HCT116 (cell line): ENCODE measurements around the gene CYP46A1. TPM values are rescaled to one million over a fixed set of nuclear protein-coding genes. Genes with fewer than 3 reads are reported as not detected.

Experiments used
- ATAC-seq: fragments of 200-7000 bp; cut with Tn5 transposase; 2 replicates; pipeline ENCODE4 v1.9.1; 2020; ENCODE audit warnings: mild to moderate bottlenecking, moderate library complexity
- BruUV-seq: library from RNA; stranded (reverse); fragments of 400-500 nt; replicated peaks from 2 replicates; lab custom pipeline; 2021; lab: Mats Ljungman, UMichigan
- CTCF ChIA-PET: fragments of 300-600 bp; sonication (Branson Sonifier 250); formaldehyde crosslinking; loops from one replicate; lab custom pipeline; 2021; ENCODE audit warnings: antibody characterized with exemption; lab: Charles Lee
- POLR2A ChIA-PET: fragments of 300-600, 350-600 bp; sonication (Branson Sonifier 250); formaldehyde crosslinking; loops from one replicate; lab custom pipeline; 2021; ENCODE audit warnings: antibody characterized with exemption; lab: Charles Lee
- RAD21 ChIA-PET, 2 experiments: fragments of 300-600 bp; sonication (Branson Sonifier 250); formaldehyde crosslinking; loops; one replicate each; lab custom pipeline; 2023; ENCODE audit warnings: low total read pairs in 2 of 2; ENCODE audit not compliant: uncharacterized antibody in 2 of 2, unreplicated experiment in 2 of 2, low non-redundant PET in 1 of 2; lab: Charles Lee
- DNase-seq: peaks from one replicate; pipeline ENCODE4 v3.0.0-alpha.2; 2010; ENCODE audit warnings: low read depth, low spot score
- H2AFZ ChIP-seq: fragments of 200-600 bp; shearing (Covaris generic), sonication (generic); 2 replicates; pipeline ENCODE4 v1.6.1; 2017; ENCODE audit warnings: low read depth, mixed run types, mixed read lengths, antibody characterized with exemption, low read length; ENCODE audit not compliant: poor library complexity, severe bottlenecking
- H3K27ac ChIP-seq: 2 replicates; pipeline ENCODE4 v1.5.1; 2012; ENCODE audit warnings: low read depth, low read length
- H3K27me3 ChIP-seq: fragments of 200-600 bp; sonication (generic); 2 replicates; pipeline ENCODE4 v1.6.1; 2016; ENCODE audit warnings: mixed run types, low read length, mixed read lengths; ENCODE audit not compliant: insufficient read depth
- H3K36me3 ChIP-seq, 2 experiments: fragments of 200-500 bp in 1 of 2; fragments of 200-600 bp in 1 of 2; sonication (Bioruptor generic) in 1 of 2; sonication (generic) in 1 of 2; 2 replicates each; pipeline versions ENCODE4 v1.5.1 to v1.6.1; 2014 to 2016; ENCODE audit warnings: low read length in 2 of 2, inconsistent platforms in 1 of 2, mixed read lengths in 1 of 2, mixed run types in 1 of 2; ENCODE audit not compliant: insufficient read depth in 2 of 2, control insufficient read depth in 1 of 2
- H3K4me1 ChIP-seq, 2 experiments: fragments of 200-600 bp in 1 of 2; sonication (generic) in 1 of 2; 2 replicates each; pipeline versions ENCODE4 v1.5.1 to v1.6.1; 2012 to 2017; ENCODE audit warnings: low read length in 2 of 2, inconsistent platforms in 1 of 2, mild to moderate bottlenecking in 1 of 2, mixed read lengths in 1 of 2, mixed run types in 1 of 2, moderate library complexity in 1 of 2; ENCODE audit not compliant: insufficient read depth in 2 of 2, control insufficient read depth in 1 of 2
- H3K4me2 ChIP-seq: fragments of 200-600 bp; sonication (generic); 2 replicates; pipeline ENCODE4 v1.6.1; 2017; ENCODE audit warnings: mixed run types, low read length, mixed read lengths
- H3K4me3 ChIP-seq, 2 experiments: fragments of 200-600 bp in 1 of 2; sonication (generic) in 1 of 2; replicated peaks in 1 of 2; 2 replicates each; pipeline ENCODE4 v1.5.1; 2011 to 2016; ENCODE audit warnings: low read length in 2 of 2, control low read depth in 1 of 2, low read depth in 1 of 2, mild to moderate bottlenecking in 1 of 2, mixed read lengths in 1 of 2, mixed run types in 1 of 2
- H3K79me2 ChIP-seq: fragments of 200-600 bp; sonication (generic); 2 replicates; pipeline ENCODE4 v1.6.1; 2017; ENCODE audit warnings: mild to moderate bottlenecking, mixed run types, low read length, moderate library complexity, mixed read lengths; ENCODE audit not compliant: insufficient read depth
- H3K9ac ChIP-seq: fragments of 200-600 bp; sonication (generic); 2 replicates; pipeline ENCODE4 v1.6.1; 2016; ENCODE audit warnings: low read length, mixed read lengths
- H3K9me2 ChIP-seq: fragments of 200-600 bp; sonication (generic), shearing (Covaris generic); 2 replicates; pipeline ENCODE4 v1.6.1; 2017; ENCODE audit warnings: mixed run types, mild to moderate bottlenecking, moderate library complexity; ENCODE audit not compliant: insufficient read depth
- H3K9me3 ChIP-seq, 2 experiments: fragments of 200-500 bp in 1 of 2; fragments of 200-600 bp in 1 of 2; sonication (Bioruptor generic) in 1 of 2; sonication (generic) in 1 of 2; 2 replicates each; pipeline ENCODE4 v1.6.1; 2014 to 2017; ENCODE audit warnings: low read length in 2 of 2, mixed read lengths in 2 of 2, inconsistent platforms in 1 of 2, low read depth in 1 of 2, mild to moderate bottlenecking in 1 of 2, mixed run types in 1 of 2, moderate library complexity in 1 of 2; ENCODE audit not compliant: control insufficient read depth in 1 of 2, insufficient read depth in 1 of 2
- H4K20me1 ChIP-seq: fragments of 200-600 bp; sonication (generic), shearing (Covaris generic); 2 replicates; pipeline ENCODE4 v1.6.1; 2017; ENCODE audit warnings: mixed run types, mild to moderate bottlenecking, moderate library complexity; ENCODE audit not compliant: insufficient read depth
- EZH2 ChIP-seq: fragments of 200-600 bp; sonication (generic); IDR thresholded peaks from 2 replicates; pipeline ENCODE4 v1.6.1; 2017; ENCODE audit warnings: antibody characterized with exemption, mixed run types
- EZH2phosphoT487 ChIP-seq: fragments of 200-600 bp; IDR thresholded peaks from 2 replicates; pipeline ENCODE4 v1.6.1; 2018; ENCODE audit warnings: antibody characterized with exemption, borderline replicate concordance
- FOSL1 ChIP-seq: IDR thresholded peaks from 2 replicates; pipeline ENCODE4 v1.6.1; 2012; ENCODE audit warnings: low read depth
- MAX ChIP-seq: IDR thresholded peaks from 2 replicates; pipeline ENCODE4 v1.6.1; 2012
- SP1 ChIP-seq: IDR thresholded peaks from 2 replicates; pipeline ENCODE4 v1.6.1; 2012; ENCODE audit warnings: low read depth
- TCF7L2 ChIP-seq: IDR thresholded peaks from 2 replicates; pipeline ENCODE4 v1.7.0; 2011; ENCODE audit warnings: borderline replicate concordance, inconsistent platforms; ENCODE audit not compliant: insufficient read depth, insufficient read length; ENCODE audit errors: extremely low read depth
- ZNF274 ChIP-seq: fragments of 200-500 bp; sonication (Bioruptor generic); IDR thresholded peaks from 2 replicates; pipeline ENCODE4 v1.6.1; 2014; ENCODE audit warnings: mild to moderate bottlenecking, low read depth, low read length, inconsistent platforms
- intact Hi-C: fragments of 100-400 bp; cut with micrococcal nuclease; formaldehyde crosslinking; loops from 2 replicates; pipeline ENCODE4 v1.10.0; 2022
- total RNA-seq: library from RNA; stranded (reverse); gene quantifications from one replicate; pipeline ENCODE4 v1.2.1, GENCODE V29; 2021; ENCODE audit not compliant: unreplicated experiment
- TF ChIP-seq, protein P1 (sequence below): IDR thresholded peaks from 2 replicates; pipeline ENCODE4 v1.6.1; 2012

The CYP46A1 gene
- total RNA-seq, 1 experiment from 2014 or later, result 0.76 TPM

- Histone ChIP-seq H3K9ac (no peak overlapping the region), H2AFZ (no peak overlapping the region), H4K20me1 (no peaks in the 10 kb centered on the region), H3K79me2 (no peaks in the 10 kb centered on the region), H3K9me3 (peaks cover 0 to 11% of the 10 kb centered on the region in 2 experiments; a peak in 2 of 4 replicates), H3K4me1 (peaks cover 0 to 6% of the 10 kb centered on the region in 2 experiments; a peak in 1 of 4 replicates), H3K27me3 (no peaks in the 10 kb centered on the region), H3K9me2 (no peaks in the 10 kb centered on the region), H3K27ac (no peak overlapping the region), H3K4me3 (no peak overlapping the region), H3K4me2 (no peak overlapping the region), H3K36me3 (no peaks in the 10 kb centered on the region)
- POLR2A ChIA-PET, result no interaction called here
- CTCF ChIA-PET, result no interaction called here
- no TSS peak for BruUV-seq
- RAD21 ChIA-PET, result no interaction called here
- DNase-seq (no peak), ATAC-seq (no peak)
- intact Hi-C loops, result no loop called here
- no peak for TF ChIP-seq FOSL1
- no peak for TF ChIP-seq TCF7L2
- TF ChIP-seq MAX, result no peak
- no peak for TF ChIP-seq EZH2
- TF ChIP-seq ZNF274, result no peak
- TF ChIP-seq, all 23 proteins: peak for 0
Measured at GRCh38 chr14:99676657-99677056, 7.4 kb upstream of the CYP46A1 start.

DNA sequence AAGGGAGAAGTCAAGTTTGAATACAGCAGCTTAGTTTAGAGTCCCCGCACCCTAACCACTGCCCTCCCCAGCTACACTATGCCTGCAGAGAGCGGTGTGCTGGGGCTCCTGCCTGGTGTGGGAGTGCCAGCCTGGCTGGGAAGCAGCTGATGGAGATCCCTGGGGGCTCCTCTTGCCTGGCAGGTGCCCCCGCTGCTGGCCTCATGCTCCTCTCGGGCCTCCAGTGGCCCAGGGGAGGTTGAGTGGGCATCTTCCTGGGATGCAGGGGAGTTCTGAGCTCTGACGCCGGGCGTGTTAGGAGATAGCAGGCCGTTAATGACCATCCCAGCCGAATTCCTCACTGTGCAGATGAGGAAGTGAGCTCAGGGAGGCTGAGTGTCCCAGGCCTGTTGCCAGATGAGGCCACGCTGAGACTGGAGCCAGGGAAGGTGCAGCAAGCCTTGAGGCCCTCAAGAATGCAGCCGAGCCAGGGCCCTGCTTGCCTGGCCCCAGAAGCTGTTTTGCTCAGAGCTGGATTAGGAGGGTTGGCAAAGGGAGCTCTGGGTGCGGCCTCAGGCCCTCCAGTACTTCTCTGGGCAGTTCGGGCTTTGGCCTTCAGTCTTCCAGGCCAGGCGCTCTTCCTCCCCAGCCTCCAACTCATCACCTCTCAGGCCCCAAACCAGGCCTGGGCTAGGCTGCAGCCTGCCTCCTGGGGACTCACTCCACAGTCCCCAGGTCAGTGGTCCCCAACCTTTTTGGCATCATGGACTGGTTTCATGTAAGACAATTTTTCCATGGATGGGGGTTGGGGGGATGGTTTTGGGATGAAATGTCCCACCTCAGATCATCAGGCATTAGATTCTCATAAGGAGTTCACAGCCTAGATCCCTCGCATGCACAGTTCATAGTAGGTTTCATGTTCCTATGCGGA is 6.6 kb upstream of the CYP46A1 start:
- ChIA-PET POLR2A (no interaction called here), RAD21 (no interaction called here), CTCF (no interaction called here)
- Histone ChIP-seq H3K79me2 (no peaks in the 10 kb centered on the region), H3K27me3 (no peaks in the 10 kb centered on the region), H3K9me2 (no peaks in the 10 kb centered on the region), H3K36me3 (no peaks in the 10 kb centered on the region), H3K4me1 (peaks cover 0 to 8% of the 10 kb centered on the region in 2 experiments; a peak in 1 of 4 replicates), H3K9me3 (peaks cover 0 to 11% of the 10 kb centered on the region in 2 experiments; a peak in 2 of 4 replicates), H3K4me3 (no peak overlapping the region), H3K9ac (no peak overlapping the region), H4K20me1 (no peaks in the 10 kb centered on the region), H3K27ac (no peak overlapping the region), H2AFZ (no peak overlapping the region), H3K4me2 (no peak overlapping the region)
- BruUV-seq, result no TSS peak
- intact Hi-C loops, result no loop called here
- no peak for DNase-seq
- TF ChIP-seq SP1, result no peak
- no peak for TF ChIP-seq EZH2phosphoT487
- TF ChIP-seq, protein P1, sequence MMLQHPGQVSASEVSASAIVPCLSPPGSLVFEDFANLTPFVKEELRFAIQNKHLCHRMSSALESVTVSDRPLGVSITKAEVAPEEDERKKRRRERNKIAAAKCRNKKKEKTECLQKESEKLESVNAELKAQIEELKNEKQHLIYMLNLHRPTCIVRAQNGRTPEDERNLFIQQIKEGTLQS, result no peak
- no peak for ATAC-seq
